Measurements from ENCODE around the gene CHL1. TPM values are rescaled to one million over a fixed set of nuclear protein-coding genes. Genes with fewer than 3 reads are reported as not detected.

CHL1 gene
- total RNA-seq, 1 experiment from 2014 or later, result not detected

DNA sequence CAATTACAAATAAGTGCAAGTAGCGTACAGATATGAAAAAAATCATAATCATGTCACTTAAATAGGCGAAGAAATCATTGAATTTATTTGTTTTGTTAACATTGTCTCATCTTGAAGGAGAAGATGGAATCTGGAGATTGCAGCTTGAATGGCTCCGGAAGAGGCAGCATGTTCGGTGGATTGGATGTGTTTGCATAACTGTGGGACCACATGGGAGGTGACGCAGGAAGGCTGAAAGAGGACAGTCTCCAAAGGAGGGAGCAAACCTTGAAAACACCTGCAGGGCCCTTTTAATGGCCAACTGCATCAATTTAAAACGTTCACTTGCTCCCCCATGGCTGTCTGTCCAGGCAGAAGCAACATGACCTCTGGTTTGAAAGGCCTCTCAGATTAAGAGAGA lies 61.3 kb downstream of the CHL1 start:
- no peaks in the 10 kb centered on the region for H3K9me3 ChIP-seq (ENCODE audit: low read depth, low read length, poor library complexity, severe bottlenecking)
- POLR2A ChIA-PET (ENCODE audit: low non-redundant PET), result no interaction called here
- intact Hi-C loops (cut with micrococcal nuclease; ENCODE audit: unreplicated experiment), result no loop called here
- no peak for DNase-seq (ENCODE audit: low spot score)
- H3K4me1 ChIP-seq (ENCODE audit: insufficient read depth, low read length, poor library complexity, severe bottlenecking), result no peaks in the 10 kb centered on the region
- H3K36me3 ChIP-seq (ENCODE audit: insufficient read depth, low read length, poor library complexity, severe bottlenecking), result no peaks in the 10 kb centered on the region
- no TSS peak for BruUV-seq (replicated peaks)
- no peak overlapping the region for H3K4me3 ChIP-seq (ENCODE audit: low read depth, low read length, poor library complexity, severe bottlenecking)
- H3K27ac ChIP-seq (ENCODE audit: low read depth, low read length, poor library complexity, severe bottlenecking), result no peak overlapping the region
- no peaks in the 10 kb centered on the region for H3K27me3 ChIP-seq (replicated peaks; ENCODE audit: insufficient read depth, low read depth, low read length, poor library complexity)
- TF ChIP-seq, protein P1, sequence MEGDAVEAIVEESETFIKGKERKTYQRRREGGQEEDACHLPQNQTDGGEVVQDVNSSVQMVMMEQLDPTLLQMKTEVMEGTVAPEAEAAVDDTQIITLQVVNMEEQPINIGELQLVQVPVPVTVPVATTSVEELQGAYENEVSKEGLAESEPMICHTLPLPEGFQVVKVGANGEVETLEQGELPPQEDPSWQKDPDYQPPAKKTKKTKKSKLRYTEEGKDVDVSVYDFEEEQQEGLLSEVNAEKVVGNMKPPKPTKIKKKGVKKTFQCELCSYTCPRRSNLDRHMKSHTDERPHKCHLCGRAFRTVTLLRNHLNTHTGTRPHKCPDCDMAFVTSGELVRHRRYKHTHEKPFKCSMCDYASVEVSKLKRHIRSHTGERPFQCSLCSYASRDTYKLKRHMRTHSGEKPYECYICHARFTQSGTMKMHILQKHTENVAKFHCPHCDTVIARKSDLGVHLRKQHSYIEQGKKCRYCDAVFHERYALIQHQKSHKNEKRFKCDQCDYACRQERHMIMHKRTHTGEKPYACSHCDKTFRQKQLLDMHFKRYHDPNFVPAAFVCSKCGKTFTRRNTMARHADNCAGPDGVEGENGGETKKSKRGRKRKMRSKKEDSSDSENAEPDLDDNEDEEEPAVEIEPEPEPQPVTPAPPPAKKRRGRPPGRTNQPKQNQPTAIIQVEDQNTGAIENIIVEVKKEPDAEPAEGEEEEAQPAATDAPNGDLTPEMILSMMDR (conservative IDR thresholded peaks at IDR 0.05; ENCODE audit: low read depth, low read length), result no peak
- no peak for TF ChIP-seq EZH2 (IDR thresholded peaks at IDR 0.05; ENCODE audit: borderline replicate concordance, low read depth, low read length, poor library complexity, severe bottlenecking)
- CTCF ChIA-PET, result no interaction called here

DNA sequence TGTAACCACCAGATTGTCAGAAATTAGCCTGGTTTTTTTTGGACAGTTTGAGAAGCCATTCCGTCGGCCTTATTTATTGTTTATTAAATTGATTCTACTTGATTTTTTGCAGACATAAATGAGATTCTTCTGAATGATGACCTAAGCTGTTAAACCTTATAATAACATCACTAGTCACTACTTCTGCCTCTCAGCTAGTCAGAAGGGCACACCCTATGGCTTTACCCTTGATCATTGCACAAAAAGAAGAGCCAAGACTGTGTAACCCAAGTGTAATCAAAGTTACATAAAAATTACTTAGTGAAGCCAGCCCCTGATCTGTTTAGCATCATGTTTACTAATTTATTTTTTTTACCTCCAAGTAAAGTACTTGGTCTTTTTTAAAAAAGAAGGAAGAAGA lies 64.3 kb downstream of the CHL1 start:
- ChIA-PET POLR2A (ENCODE audit: low non-redundant PET) (no interaction called here), CTCF (no interaction called here)
- no peak for TF ChIP-seq EZH2 (IDR thresholded peaks at IDR 0.05; ENCODE audit: borderline replicate concordance, low read depth, low read length, poor library complexity, severe bottlenecking)
- TF ChIP-seq, protein P1 (conservative IDR thresholded peaks at IDR 0.05; ENCODE audit: low read depth, low read length), result no peak
- no TSS peak for BruUV-seq (replicated peaks)
- no peak for DNase-seq (ENCODE audit: low spot score)
- no peaks in the 10 kb centered on the region for H3K27me3 ChIP-seq (replicated peaks; ENCODE audit: insufficient read depth, low read depth, low read length, poor library complexity)
- no peaks in the 10 kb centered on the region for H3K9me3 ChIP-seq (ENCODE audit: low read depth, low read length, poor library complexity, severe bottlenecking)
- H3K27ac ChIP-seq (ENCODE audit: low read depth, low read length, poor library complexity, severe bottlenecking), result no peak overlapping the region
- no peaks in the 10 kb centered on the region for H3K36me3 ChIP-seq (ENCODE audit: insufficient read depth, low read length, poor library complexity, severe bottlenecking)
- no peak overlapping the region for H3K4me3 ChIP-seq (ENCODE audit: low read depth, low read length, poor library complexity, severe bottlenecking)
- no peaks in the 10 kb centered on the region for H3K4me1 ChIP-seq (ENCODE audit: insufficient read depth, low read length, poor library complexity, severe bottlenecking)
- intact Hi-C loops (cut with micrococcal nuclease; ENCODE audit: unreplicated experiment), result no loop called here

DNA sequence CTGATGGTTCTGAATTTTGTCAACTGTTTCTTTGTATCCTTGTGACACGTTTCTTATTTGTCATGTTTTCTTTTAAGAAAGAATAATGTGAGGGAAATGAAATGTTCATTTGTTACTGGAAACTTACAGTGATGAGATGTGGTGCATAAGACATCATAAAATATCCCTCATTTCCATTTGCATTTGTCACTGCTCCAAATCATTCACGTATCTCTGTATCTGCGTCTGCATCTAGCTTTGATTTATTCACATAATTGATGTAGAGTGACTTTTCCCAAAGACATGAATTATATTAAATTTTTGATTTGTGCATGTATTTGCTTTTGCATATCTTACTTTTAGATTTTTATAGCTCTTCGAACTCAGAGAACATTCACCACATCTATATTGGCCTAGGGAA lies 66.8 kb downstream of the CHL1 start:
- BruUV-seq (replicated peaks), result no TSS peak

More for the DNA sequence above, 66.8 kb downstream of the CHL1 start:
- Histone ChIP-seq H3K36me3 (ENCODE audit: insufficient read depth, low read length, poor library complexity, severe bottlenecking) (no peaks in the 10 kb centered on the region), H3K9me3 (ENCODE audit: low read depth, low read length, poor library complexity, severe bottlenecking) (no peaks in the 10 kb centered on the region), H3K4me1 (ENCODE audit: insufficient read depth, low read length, poor library complexity, severe bottlenecking) (no peaks in the 10 kb centered on the region), H3K27ac (ENCODE audit: low read depth, low read length, poor library complexity, severe bottlenecking) (no peak overlapping the region), H3K4me3 (ENCODE audit: low read depth, low read length, poor library complexity, severe bottlenecking) (no peak overlapping the region), H3K27me3 (replicated peaks; ENCODE audit: insufficient read depth, low read depth, low read length, poor library complexity) (no peaks in the 10 kb centered on the region)
- intact Hi-C loops (cut with micrococcal nuclease; ENCODE audit: unreplicated experiment), result no loop called here
- DNase-seq (ENCODE audit: low spot score), result no peak
- TF ChIP-seq, protein P1 (conservative IDR thresholded peaks at IDR 0.05; ENCODE audit: low read depth, low read length), result no peak
- no peak for TF ChIP-seq EZH2 (IDR thresholded peaks at IDR 0.05; ENCODE audit: borderline replicate concordance, low read depth, low read length, poor library complexity, severe bottlenecking)
- CTCF ChIA-PET, result no interaction called here
- POLR2A ChIA-PET (ENCODE audit: low non-redundant PET), result no interaction called here
